ENCODE results near the gene ABCD4. TPM values are rescaled to one million over a fixed set of nuclear protein-coding genes. Genes with fewer than 3 reads are reported as not detected.

ABCD4 gene
- polyA plus RNA-seq, 3 donors = 13.9 to 54.1 (median 14.2) TPM

DNA sequence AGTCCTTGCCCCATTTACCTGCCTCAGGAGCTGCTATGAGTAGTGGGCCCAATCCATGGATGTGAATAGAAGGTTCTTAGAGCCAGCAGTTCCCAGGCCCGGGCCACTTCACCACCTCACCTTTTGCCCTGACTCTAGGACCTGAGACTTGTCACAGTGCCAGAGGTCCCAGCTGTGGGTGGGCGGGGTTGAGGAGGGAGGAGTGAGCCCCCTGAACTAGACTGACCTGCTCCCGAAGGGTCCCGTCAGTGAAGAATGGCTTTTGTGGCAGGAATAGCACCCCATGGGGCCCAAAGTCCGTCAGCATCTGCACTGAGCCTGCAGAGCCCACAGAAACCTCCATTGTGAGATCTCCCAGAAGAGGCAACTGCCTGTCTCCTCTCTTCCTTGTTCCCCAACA lies 12.9 kb downstream of the ABCD4 start:
- 90% methylated on average over 1 of the region's 5 CpGs for WGBS (ENCODE audit: insufficient coverage)
- intact Hi-C loops (cut with micrococcal nuclease) = no loop called here
- Histone ChIP-seq H3K79me2 (ENCODE audit: insufficient read depth, low read length) (no peaks in the 10 kb centered on the region), H3K4me2 (replicated peaks; ENCODE audit: extremely low read depth, low read length, poor library complexity, severe bottlenecking) (no peak overlapping the region), H4K20me1 (ENCODE audit: insufficient read depth, low read length) (no peaks in the 10 kb centered on the region), H3K27me3 (ENCODE audit: control insufficient read depth in 2 of 2, insufficient read depth in 2 of 2, low read length in 2 of 2) (no peaks in the 10 kb centered on the region), H3K9me3 (replicated peaks in 1 of 2; ENCODE audit: control insufficient read depth in 1 of 2, insufficient read depth in 1 of 2, low read length in 2 of 2) (no peaks in the 10 kb centered on the region), H3K9ac (ENCODE audit: insufficient read depth, low read length, poor library complexity, severe bottlenecking) (no peak overlapping the region), H3K4me1 (ENCODE audit: control insufficient read depth in 1 of 2, insufficient read depth in 2 of 2, low read length in 2 of 2) (no peaks in the 10 kb centered on the region), H3K27ac (ENCODE audit: low read depth in 1 of 2, low read length in 2 of 2) (no peak overlapping the region), H3K36me3 (replicated peaks in 1 of 2; ENCODE audit: control insufficient read depth in 1 of 2, insufficient read depth in 2 of 2, low read length in 2 of 2) (peaks cover 74 to 96% of the 10 kb centered on the region in 2 donors), H2AFZ (ENCODE audit: insufficient read depth, low read depth, low read length, poor library complexity, severe bottlenecking) (no peak overlapping the region), H3K4me3 (replicated peaks in 1 of 3; ENCODE audit: low read depth in 2 of 3, low read length in 3 of 3) (no peak overlapping the region)
- no peak overlapping the region for H3K27ac Mint-ChIP-seq
- no peaks in the 10 kb centered on the region for H3K4me1 Mint-ChIP-seq
- H3K27me3 Mint-ChIP-seq (ENCODE audit: low read depth in 3 of 3) = peaks cover 0 to 1% (median 0%) of the 10 kb centered on the region in 3 donors
- H3K4me3 Mint-ChIP-seq = no peak overlapping the region
- DNase-seq = no peak
- no peak for TF ChIP-seq CTCF (IDR thresholded peaks at IDR 0.05)
- no peaks in the 10 kb centered on the region for H3K9me3 Mint-ChIP-seq
- peaks cover 72 to 89% of the 10 kb centered on the region in 2 donors for H3K36me3 Mint-ChIP-seq

- Histone ChIP-seq H4K20me1 (ENCODE audit: insufficient read depth, low read length) (no peaks in the 10 kb centered on the region), H3K27ac (ENCODE audit: low read depth in 1 of 2, low read length in 2 of 2) (no peak overlapping the region), H3K4me2 (replicated peaks; ENCODE audit: extremely low read depth, low read length, poor library complexity, severe bottlenecking) (no peak overlapping the region), H3K36me3 (replicated peaks in 1 of 2; ENCODE audit: control insufficient read depth in 1 of 2, insufficient read depth in 2 of 2, low read length in 2 of 2) (peaks cover 56 to 84% of the 10 kb centered on the region in 2 donors), H3K4me1 (ENCODE audit: control insufficient read depth in 1 of 2, insufficient read depth in 2 of 2, low read length in 2 of 2) (no peaks in the 10 kb centered on the region), H3K79me2 (ENCODE audit: insufficient read depth, low read length) (no peaks in the 10 kb centered on the region), H2AFZ (ENCODE audit: insufficient read depth, low read depth, low read length, poor library complexity, severe bottlenecking) (no peak overlapping the region), H3K9ac (ENCODE audit: insufficient read depth, low read length, poor library complexity, severe bottlenecking) (no peak overlapping the region), H3K4me3 (replicated peaks in 1 of 3; ENCODE audit: low read depth in 2 of 3, low read length in 3 of 3) (no peak overlapping the region), H3K9me3 (replicated peaks in 1 of 2; ENCODE audit: control insufficient read depth in 1 of 2, insufficient read depth in 1 of 2, low read length in 2 of 2) (no peaks in the 10 kb centered on the region), H3K27me3 (ENCODE audit: control insufficient read depth in 2 of 2, insufficient read depth in 2 of 2, low read length in 2 of 2) (no peaks in the 10 kb centered on the region)
- Mint-ChIP-seq H3K4me1 (no peaks in the 10 kb centered on the region), H3K36me3 (peaks cover 74 to 89% of the 10 kb centered on the region in 2 donors), H3K27ac (peak overlapping the region in 2 of 7 donors; percentile 70 to 86), H3K4me3 (no peak overlapping the region), H3K9me3 (no peaks in the 10 kb centered on the region), H3K27me3 (ENCODE audit: low read depth in 3 of 3) (no peaks in the 10 kb centered on the region)
- intact Hi-C loops (cut with micrococcal nuclease) = no loop called here
- DNase-seq = no peak
- WGBS (ENCODE audit: insufficient coverage) = 94% methylated on average over 4 of the region's 7 CpGs
- no peak for TF ChIP-seq CTCF (IDR thresholded peaks at IDR 0.05)
These were observed 16.0 kb downstream of the ABCD4 start for GRCh38 chr14:74286736-74287135.
